ENCODE results near the gene VWA1. TPM values are rescaled to one million over a fixed set of nuclear protein-coding genes. Genes with fewer than 3 reads are reported as not detected.
"Not testable (repeated sequence)": the region's sequence is repeated elsewhere in the genome, so short reads cannot be mapped to it uniquely, and the experiment has no call there.

Gene VWA1
- total and polyA plus RNA-seq, 2 donors = 5.1 to 16.8 TPM

- H3K27me3 ChIP-seq (ENCODE audit: control insufficient read depth in 2 of 2, insufficient read depth in 1 of 2, low read length in 1 of 2) = peaks cover 0 to 22% of the 10 kb centered on the region in 2 donors
- H3K9me3 ChIP-seq (ENCODE audit: control insufficient read depth in 2 of 2, insufficient read depth in 1 of 2, low read length in 1 of 2); H3K4me3 ChIP-seq (ENCODE audit: low read length in 2 of 2); H3K4me1 ChIP-seq (ENCODE audit: control insufficient read depth in 2 of 2, insufficient read depth in 2 of 2, low read length in 2 of 2); H3K36me3 ChIP-seq (ENCODE audit: control insufficient read depth in 2 of 2, insufficient read depth in 2 of 2, low read length in 1 of 2); DNase-seq (ENCODE audit: low read depth in 6 of 9, low spot score in 9 of 9); H3K27ac ChIP-seq (ENCODE audit: low read depth in 1 of 2, low read length in 1 of 2): not testable (repeated sequence)
- WGBS = 91% methylated on average over 18 of the region's 22 CpGs
Observed at GRCh38 chr1:1456683-1457255, 21.3 kb downstream of the VWA1 start.

GRCh38 chr1:1459156-1459555 lies 23.7 kb downstream of the VWA1 start:
- not testable (repeated sequence) for H3K4me1 ChIP-seq (ENCODE audit: control insufficient read depth in 2 of 2, insufficient read depth in 2 of 2, low read length in 2 of 2); H3K27ac ChIP-seq (ENCODE audit: low read depth in 1 of 2, low read length in 1 of 2); H3K36me3 ChIP-seq (ENCODE audit: control insufficient read depth in 2 of 2, insufficient read depth in 2 of 2, low read length in 1 of 2); H3K4me3 ChIP-seq (ENCODE audit: low read length in 2 of 2); DNase-seq (ENCODE audit: low read depth in 6 of 9, low spot score in 9 of 9); H3K9me3 ChIP-seq (ENCODE audit: control insufficient read depth in 2 of 2, insufficient read depth in 1 of 2, low read length in 1 of 2)
- peaks cover 0 to 19% of the 10 kb centered on the region in 2 donors for H3K27me3 ChIP-seq (ENCODE audit: control insufficient read depth in 2 of 2, insufficient read depth in 1 of 2, low read length in 1 of 2)
- 98% methylated on average over 16 of the region's 19 CpGs for WGBS

- not testable (repeated sequence) for H3K36me3 ChIP-seq (ENCODE audit: control insufficient read depth in 2 of 2, insufficient read depth in 2 of 2, low read length in 1 of 2); H3K9me3 ChIP-seq (ENCODE audit: control insufficient read depth in 2 of 2, insufficient read depth in 1 of 2, low read length in 1 of 2); H3K27ac ChIP-seq (ENCODE audit: low read depth in 1 of 2, low read length in 1 of 2); H3K4me3 ChIP-seq (ENCODE audit: low read length in 2 of 2); H3K4me1 ChIP-seq (ENCODE audit: control insufficient read depth in 2 of 2, insufficient read depth in 2 of 2, low read length in 2 of 2); DNase-seq (ENCODE audit: low read depth in 6 of 9, low spot score in 9 of 9)
- WGBS = 95% methylated on average over 14 of the region's 14 CpGs
- H3K27me3 ChIP-seq (ENCODE audit: control insufficient read depth in 2 of 2, insufficient read depth in 1 of 2, low read length in 1 of 2) = peaks cover 0 to 19% of the 10 kb centered on the region in 2 donors
Observed at GRCh38 chr1:1459711-1460110, 24.2 kb downstream of the VWA1 start.

GRCh38 chr1:1460540-1461130 lies 25.1 kb downstream of the VWA1 start:
- H3K36me3 ChIP-seq (ENCODE audit: control insufficient read depth in 2 of 2, insufficient read depth in 2 of 2, low read length in 1 of 2) = no peaks in the 10 kb centered on the region
- no peak overlapping the region for H3K4me3 ChIP-seq (ENCODE audit: low read length in 2 of 2)
- no peak overlapping the region for H3K27ac ChIP-seq (ENCODE audit: low read depth in 1 of 2, low read length in 1 of 2)
- peaks cover 0 to 7% of the 10 kb centered on the region in 2 donors for H3K4me1 ChIP-seq (ENCODE audit: control insufficient read depth in 2 of 2, insufficient read depth in 2 of 2, low read length in 2 of 2)
- 50% methylated on average over 27 of the region's 27 CpGs for WGBS
- no peak for DNase-seq (ENCODE audit: low read depth in 6 of 9, low spot score in 9 of 9)
- H3K9me3 ChIP-seq (ENCODE audit: control insufficient read depth in 2 of 2, insufficient read depth in 1 of 2, low read length in 1 of 2) = peaks cover 0 to 3% of the 10 kb centered on the region in 2 donors
- H3K27me3 ChIP-seq (ENCODE audit: control insufficient read depth in 2 of 2, insufficient read depth in 1 of 2, low read length in 1 of 2) = peaks cover 0 to 17% of the 10 kb centered on the region in 2 donors

- Histone ChIP-seq H3K4me3 (ENCODE audit: low read length in 2 of 2) (no peak overlapping the region), H3K27ac (ENCODE audit: low read depth in 1 of 2, low read length in 1 of 2) (no peak overlapping the region), H3K9me3 (ENCODE audit: control insufficient read depth in 2 of 2, insufficient read depth in 1 of 2, low read length in 1 of 2) (peaks cover 0 to 3% of the 10 kb centered on the region in 2 donors), H3K4me1 (ENCODE audit: control insufficient read depth in 2 of 2, insufficient read depth in 2 of 2, low read length in 2 of 2) (peaks cover 0 to 7% of the 10 kb centered on the region in 2 donors), H3K36me3 (ENCODE audit: control insufficient read depth in 2 of 2, insufficient read depth in 2 of 2, low read length in 1 of 2) (no peaks in the 10 kb centered on the region), H3K27me3 (ENCODE audit: control insufficient read depth in 2 of 2, insufficient read depth in 1 of 2, low read length in 1 of 2) (peaks cover 0 to 17% of the 10 kb centered on the region in 2 donors)
- 75% methylated on average over 18 of the region's 18 CpGs for WGBS
- DNase-seq (ENCODE audit: low read depth in 6 of 9, low spot score in 9 of 9) = no peak
Observed at GRCh38 chr1:1461721-1462317, 26.3 kb downstream of the VWA1 start.

GRCh38 chr1:1462318-1462966 lies 27.0 kb downstream of the VWA1 start:
- Histone ChIP-seq H3K4me1 (ENCODE audit: control insufficient read depth in 2 of 2, insufficient read depth in 2 of 2, low read length in 2 of 2) (peaks cover 0 to 7% of the 10 kb centered on the region in 2 donors), H3K9me3 (ENCODE audit: control insufficient read depth in 2 of 2, insufficient read depth in 1 of 2, low read length in 1 of 2) (peaks cover 0 to 3% of the 10 kb centered on the region in 2 donors), H3K4me3 (ENCODE audit: low read length in 2 of 2) (no peak overlapping the region), H3K27ac (ENCODE audit: low read depth in 1 of 2, low read length in 1 of 2) (no peak overlapping the region), H3K27me3 (ENCODE audit: control insufficient read depth in 2 of 2, insufficient read depth in 1 of 2, low read length in 1 of 2) (peaks cover 0 to 17% of the 10 kb centered on the region in 2 donors), H3K36me3 (ENCODE audit: control insufficient read depth in 2 of 2, insufficient read depth in 2 of 2, low read length in 1 of 2) (no peaks in the 10 kb centered on the region)
- DNase-seq (ENCODE audit: low read depth in 6 of 9, low spot score in 9 of 9) = peak in 2 of 9 donors; percentile 1 to 18
- WGBS = 79% methylated on average over 26 of the region's 26 CpGs

GRCh38 chr1:1463312-1463711 lies 27.8 kb downstream of the VWA1 start:
- peaks cover 0 to 17% of the 10 kb centered on the region in 2 donors for H3K27me3 ChIP-seq (ENCODE audit: control insufficient read depth in 2 of 2, insufficient read depth in 1 of 2, low read length in 1 of 2)
- no peak overlapping the region for H3K4me3 ChIP-seq (ENCODE audit: low read length in 2 of 2)
- WGBS = 95% methylated on average over 7 of the region's 7 CpGs
- no peaks in the 10 kb centered on the region for H3K36me3 ChIP-seq (ENCODE audit: control insufficient read depth in 2 of 2, insufficient read depth in 2 of 2, low read length in 1 of 2)
- H3K27ac ChIP-seq (ENCODE audit: low read depth in 1 of 2, low read length in 1 of 2) = no peak overlapping the region
- no peak for DNase-seq (ENCODE audit: low read depth in 6 of 9, low spot score in 9 of 9)
- H3K4me1 ChIP-seq (ENCODE audit: control insufficient read depth in 2 of 2, insufficient read depth in 2 of 2, low read length in 2 of 2) = peaks cover 0 to 7% of the 10 kb centered on the region in 2 donors
- peaks cover 0 to 3% of the 10 kb centered on the region in 2 donors for H3K9me3 ChIP-seq (ENCODE audit: control insufficient read depth in 2 of 2, insufficient read depth in 1 of 2, low read length in 1 of 2)

GRCh38 chr1:1468196-1468985 lies 32.9 kb downstream of the VWA1 start:
- not testable (repeated sequence) for H3K36me3 ChIP-seq (ENCODE audit: control insufficient read depth in 2 of 2, insufficient read depth in 2 of 2, low read length in 1 of 2); H3K27me3 ChIP-seq (ENCODE audit: control insufficient read depth in 2 of 2, insufficient read depth in 1 of 2, low read length in 1 of 2); H3K4me3 ChIP-seq (ENCODE audit: low read length in 2 of 2); DNase-seq (ENCODE audit: low read depth in 6 of 9, low spot score in 9 of 9); H3K27ac ChIP-seq (ENCODE audit: low read depth in 1 of 2, low read length in 1 of 2); H3K9me3 ChIP-seq (ENCODE audit: control insufficient read depth in 2 of 2, insufficient read depth in 1 of 2, low read length in 1 of 2)
- WGBS = 88% methylated on average over 36 of the region's 44 CpGs
- H3K4me1 ChIP-seq (ENCODE audit: control insufficient read depth in 2 of 2, insufficient read depth in 2 of 2, low read length in 2 of 2) = peaks cover 8 to 14% of the 10 kb centered on the region in 2 donors
